T1000 (cell line): Measurements from ENCODE around the gene PER3.
"Not testable (repeated sequence)": the region's sequence is repeated elsewhere in the genome, so short reads cannot be mapped to it uniquely, and the experiment has no call there.

Experiments
- DNase-seq: peaks from one replicate; lab custom pipeline; 2025; ENCODE audit warnings: mixed read lengths; lab: John Stamatoyannopoulos, UW

PER3 gene

GRCh38 chr1:7780976-7781375, 3.1 kb upstream of the PER3 start:
- no peak for DNase-seq

DNA sequence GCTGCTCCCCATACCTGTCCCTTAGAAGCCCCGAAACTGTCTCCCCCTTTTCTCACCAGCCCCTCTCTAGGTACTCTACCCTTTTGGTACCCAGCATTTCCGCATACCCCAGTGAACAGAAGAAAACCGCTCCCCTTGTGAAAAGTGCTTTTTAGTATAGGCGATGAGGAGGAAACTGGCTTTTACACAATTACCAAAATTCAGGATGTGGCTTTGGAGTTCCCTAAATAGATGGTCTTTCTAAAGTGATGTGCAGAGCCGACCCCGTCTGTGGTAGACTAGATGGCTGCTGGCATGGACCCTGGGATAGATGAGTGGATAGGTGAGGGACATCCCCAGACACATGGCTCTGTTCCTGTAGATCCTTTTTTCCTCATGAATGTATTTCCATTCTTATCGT, 2.6 kb upstream of the PER3 start:
- DNase-seq, result no peak

DNA sequence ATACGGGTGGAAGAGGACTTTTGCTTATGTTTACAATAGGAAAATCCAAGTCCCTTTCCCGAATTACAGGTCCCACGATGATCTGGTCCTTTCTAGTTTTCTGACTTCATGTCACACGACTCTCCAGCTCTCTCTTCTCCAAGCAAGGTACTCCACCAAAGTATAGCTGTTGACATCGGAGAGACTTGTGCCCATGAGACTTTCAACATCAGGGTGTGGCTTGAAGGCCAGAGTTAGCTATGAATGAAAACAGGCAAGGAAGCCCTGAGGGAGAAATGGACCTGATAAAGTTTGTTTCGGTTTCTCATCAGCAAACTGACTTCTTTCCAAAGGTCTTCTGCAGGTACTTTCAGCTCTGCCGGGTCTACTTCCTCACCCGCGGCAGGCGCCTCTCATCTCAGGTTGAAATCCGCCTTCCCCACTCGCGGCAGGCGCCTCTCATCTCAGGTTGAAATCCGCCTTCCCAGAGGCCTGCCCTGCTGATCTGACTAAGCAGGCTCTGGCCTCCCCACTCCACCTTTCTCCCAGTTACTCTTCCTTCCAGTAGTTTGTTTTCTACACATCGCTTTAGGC, 2.1 kb upstream of the PER3 start:
- DNase-seq, result no peak

- DNase-seq, result peak; percentile 47
These were observed 846 bp upstream of the PER3 start for GRCh38 chr1:7783178-7783711.

DNA sequence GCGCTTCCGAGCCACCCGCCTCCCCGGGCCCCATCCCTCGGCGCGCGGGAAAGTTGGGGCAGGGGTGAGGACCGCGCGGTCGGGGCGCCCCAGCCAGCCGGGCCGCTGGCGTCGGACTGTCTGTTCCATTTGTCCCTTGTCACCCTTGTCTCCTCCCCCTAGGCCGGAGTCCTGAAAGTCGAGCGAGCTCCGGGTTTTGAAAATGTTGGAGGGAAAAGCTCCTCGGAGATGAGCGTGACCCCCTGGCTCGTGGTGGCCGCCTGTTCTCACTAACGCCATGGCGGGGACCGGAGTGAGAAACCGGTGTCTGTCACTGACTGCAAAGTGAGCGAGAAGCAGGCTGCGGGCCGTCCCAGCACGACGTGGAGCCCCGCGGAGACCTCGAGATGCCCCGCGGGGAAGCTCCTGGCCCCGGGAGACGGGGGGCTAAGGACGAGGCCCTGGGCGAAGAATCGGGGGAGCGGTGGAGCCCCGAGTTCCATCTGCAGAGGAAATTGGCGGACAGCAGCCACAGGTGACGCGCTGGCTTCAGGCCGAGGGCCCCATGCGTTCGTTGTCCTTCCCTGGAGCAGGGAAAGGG, 491 bp downstream of the PER3 start:
- no peak for DNase-seq

DNA sequence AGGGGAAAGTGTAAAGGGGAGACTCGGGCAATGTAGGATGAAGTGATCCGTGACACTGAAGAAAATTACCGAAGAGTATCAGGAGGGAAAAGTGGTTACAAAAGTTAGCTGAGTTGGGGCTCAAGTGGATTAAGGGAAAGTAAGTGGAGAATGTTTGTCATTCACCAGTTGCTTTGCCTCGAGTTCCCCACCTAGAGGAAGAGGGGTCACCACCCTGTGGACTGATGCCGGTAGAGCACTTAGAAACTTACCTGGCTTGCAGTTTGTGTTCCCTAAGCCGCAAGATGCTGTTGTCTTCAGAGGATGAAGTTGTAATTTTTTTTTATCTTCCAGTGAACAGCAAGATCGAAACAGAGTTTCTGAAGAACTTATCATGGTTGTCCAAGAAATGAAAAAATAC, 1.0 kb downstream of the PER3 start:
- DNase-seq, result no peak

DNA sequence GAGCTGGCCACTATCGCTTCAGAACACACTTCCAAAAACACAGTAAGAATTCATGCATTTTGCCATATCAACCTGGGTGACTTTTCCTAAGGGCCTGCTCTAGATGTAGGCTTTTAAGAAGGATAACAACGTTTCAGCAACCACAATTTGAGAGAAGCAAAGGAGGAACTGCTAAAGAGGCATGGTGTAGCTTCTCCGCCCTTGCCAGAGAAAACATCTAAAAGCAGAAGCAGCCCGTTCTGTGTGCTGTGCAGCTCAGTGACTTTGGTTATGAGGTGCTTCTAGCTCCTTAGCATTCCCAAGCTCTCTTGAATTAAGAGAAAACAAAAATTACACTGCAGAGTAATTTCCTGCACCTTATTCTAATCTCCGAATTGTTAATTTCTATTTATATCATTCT, 2.7 kb downstream of the PER3 start:
- no peak for DNase-seq

DNA sequence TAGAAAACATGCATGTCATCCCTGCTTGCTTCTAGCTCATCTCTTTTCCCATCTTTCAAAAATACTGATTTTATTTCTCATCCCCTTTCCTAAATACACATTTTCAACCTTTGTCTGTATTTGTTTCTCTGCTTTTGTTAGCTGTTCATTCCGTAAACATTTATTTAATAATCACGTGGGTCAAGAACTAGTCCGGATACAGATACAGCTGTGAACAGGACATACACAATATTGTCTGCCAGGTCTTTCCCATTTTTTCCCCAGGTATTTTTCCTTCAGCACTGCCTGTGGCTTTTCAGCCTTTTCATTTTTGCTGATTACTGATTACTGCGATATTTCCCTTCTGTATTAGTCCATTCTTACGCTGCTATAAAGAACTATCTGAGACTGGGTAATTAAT, 5.7 kb downstream of the PER3 start:
- no peak for DNase-seq

DNA sequence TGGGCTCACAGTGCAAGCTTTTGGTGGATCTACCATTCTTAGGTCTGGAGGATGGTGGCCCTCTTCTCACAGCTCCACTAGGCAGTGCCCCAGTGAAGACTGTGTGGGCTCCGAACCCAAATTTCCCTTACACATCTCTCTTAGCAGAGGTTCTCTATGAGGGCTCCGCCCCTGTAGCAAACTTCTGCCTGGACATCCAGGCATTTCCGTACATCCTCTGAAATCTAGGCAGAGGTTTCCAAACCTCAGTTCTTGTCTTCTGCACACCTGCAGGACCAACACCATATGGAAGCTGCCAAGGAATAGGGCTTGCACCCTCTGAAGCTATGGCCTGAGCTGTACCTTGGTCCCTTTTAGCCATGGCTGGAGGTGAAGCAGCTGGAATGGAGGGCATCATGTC, 6.9 kb downstream of the PER3 start:
- DNase-seq, result not testable (repeated sequence)

DNA sequence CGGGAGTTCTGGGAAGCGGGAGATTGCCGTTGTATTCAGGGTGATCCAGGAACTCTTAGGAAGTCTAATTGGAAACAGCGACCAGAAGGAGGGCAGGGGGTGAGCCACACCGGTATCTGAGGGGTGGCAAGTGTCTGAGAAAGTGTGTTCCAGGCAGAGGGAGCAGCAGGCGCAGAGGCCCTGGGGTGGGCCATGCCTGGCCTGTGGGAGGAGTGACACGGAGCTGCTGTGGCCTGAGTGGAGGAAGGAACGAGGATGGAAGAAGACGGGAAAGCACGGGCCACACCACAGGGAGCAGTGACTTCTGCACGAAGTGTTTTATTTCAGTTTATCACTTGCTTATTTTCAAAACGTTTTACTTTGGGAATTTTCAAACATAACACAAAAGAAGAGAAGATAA, 11.3 kb downstream of the PER3 start:
- no peak for DNase-seq

DNA sequence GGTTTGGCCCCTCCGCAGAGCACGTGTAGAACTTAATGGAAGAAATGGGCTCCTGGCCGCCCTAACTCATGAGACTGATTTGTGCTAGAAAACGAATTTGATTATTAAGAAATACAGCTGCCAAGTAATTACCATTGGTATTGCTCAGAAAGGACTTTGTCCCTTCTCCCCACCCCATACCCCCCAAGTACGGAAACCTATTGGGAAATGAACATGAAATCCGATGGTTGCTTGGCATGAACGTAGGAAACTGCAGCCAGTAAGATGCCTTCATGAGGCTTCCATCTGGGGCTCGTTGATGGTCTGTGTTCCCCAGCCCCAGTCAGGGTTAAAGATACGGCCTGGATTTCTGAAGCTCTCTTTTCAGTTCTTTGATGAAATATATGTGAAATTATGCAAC, 21.4 kb downstream of the PER3 start:
- DNase-seq, result no peak

DNA sequence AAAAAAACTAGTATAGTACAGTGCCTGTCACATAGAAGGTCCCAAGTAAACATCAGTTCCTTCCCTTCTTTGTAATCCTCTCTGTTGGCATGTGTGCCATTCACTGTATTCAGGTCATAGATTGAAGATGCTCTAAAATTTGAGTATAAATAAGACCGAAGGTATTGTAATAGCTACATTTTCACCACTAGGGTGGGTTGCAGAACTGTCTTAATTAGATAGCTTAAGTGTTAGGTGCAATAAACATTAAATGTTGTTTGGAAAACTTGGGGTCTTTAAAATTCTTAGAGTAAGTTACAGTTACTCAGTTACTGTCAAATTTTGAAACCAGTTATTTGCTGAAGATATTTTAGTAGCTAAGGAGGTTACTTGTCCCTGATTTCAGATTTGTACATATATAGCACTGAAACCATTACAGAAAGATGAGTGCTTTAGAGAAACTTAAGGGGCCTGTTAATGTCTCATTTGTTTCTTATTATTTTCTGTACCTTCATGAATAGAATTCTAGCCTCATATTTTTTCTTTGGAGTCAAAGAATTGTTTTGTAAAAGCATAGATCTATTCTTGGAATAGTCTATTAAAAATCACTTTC, 24.3 kb downstream of the PER3 start:
- DNase-seq, result no peak

- no peak for DNase-seq
These were observed 25.7 kb downstream of the PER3 start for GRCh38 chr1:7809742-7810141.

- peak; percentile 56 for DNase-seq
These were observed 26.3 kb downstream of the PER3 start for GRCh38 chr1:7810395-7810794.

DNA sequence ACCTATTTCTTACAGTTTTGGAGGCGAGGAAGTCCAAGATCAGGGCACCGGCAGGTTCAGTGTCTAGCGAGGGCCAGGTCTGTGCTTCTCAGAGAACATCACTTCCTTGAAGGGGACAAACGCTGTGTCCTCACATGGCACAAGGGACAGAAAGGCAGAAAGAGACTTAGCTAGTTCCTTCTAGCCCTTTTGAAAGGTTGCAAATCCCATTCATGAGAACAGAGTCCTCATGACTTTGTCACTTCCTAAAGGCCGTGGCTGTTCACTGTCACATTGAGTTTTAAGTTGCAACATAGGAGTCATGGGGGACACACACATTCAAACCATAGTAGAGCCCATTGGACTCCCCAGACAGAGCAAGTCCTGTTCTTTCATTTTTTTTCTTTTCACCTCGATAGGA, 27.4 kb downstream of the PER3 start:
- DNase-seq, result no peak

DNA sequence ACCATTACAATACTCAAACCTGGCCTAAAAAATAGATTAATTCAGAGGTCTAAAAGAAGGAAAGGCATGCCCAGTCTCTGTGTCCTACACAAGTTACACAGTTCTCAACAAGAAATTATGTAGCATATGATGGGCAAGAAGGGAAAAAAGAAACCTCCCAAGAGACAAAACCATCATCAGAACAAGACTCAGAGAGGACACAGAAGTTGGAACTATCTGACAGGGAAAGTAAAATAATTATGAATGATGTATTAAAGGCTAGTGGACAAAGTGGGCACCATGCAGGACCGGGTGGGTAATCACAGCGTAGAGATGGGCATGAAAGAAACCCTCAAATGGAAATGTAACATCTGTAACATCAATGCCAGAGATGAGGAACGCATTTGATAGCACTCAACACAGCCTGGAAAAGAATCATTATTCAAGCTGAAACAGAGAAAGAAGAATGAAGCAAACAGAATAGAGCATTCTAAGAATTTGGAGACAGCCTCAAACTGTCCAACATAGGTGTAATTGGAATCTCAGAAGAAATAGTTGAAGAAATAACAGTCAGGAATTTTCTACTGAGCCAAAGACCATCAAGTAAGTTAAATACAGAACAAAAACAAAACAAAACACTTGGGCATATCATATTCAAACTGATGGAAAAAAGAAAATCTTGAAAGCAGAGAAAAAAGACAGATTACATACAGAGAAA, 29.7 kb downstream of the PER3 start:
- no peak for DNase-seq

- no peak for DNase-seq
These were observed 37.2 kb downstream of the PER3 start for GRCh38 chr1:7821282-7821681.

DNA sequence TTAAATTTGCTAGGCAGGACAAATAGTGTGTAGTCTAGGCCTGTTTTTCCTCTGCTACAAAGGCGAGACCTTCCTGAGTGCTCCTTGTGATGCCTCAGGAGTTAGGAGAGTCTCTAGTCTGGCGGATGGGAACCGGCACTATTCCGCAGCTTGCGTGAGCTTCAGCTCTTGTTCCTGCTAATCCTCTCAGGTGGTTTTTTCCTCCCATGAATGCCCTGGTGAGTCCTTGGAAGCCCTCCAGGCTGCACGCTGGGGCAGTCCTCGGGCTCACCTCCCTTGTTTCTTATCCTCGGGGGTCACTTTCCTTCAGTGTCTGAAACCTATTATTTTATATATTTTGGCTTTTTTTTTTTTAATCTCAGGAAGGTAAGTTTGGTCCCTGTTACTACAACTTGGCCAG, 40.6 kb downstream of the PER3 start:
- DNase-seq, result no peak

DNA sequence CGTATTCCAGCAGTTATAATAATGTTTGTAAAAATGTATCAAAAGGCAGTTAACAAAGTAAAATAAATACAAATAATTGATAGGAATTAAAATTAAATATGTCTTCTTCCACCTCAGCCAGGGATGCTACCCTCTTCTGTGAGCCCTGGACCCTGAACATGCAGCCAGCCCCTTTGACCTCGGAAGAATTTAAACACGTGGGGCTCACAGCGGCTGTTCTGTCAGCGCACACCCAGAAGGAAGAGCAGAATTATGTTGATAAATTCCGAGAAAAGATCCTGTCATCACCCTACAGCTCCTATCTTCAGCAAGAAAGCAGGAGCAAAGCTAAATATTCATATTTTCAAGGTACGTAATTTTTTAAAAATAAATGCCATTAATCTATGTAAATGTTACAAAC, 42.3 kb downstream of the PER3 start:
- DNase-seq, result no peak

DNA sequence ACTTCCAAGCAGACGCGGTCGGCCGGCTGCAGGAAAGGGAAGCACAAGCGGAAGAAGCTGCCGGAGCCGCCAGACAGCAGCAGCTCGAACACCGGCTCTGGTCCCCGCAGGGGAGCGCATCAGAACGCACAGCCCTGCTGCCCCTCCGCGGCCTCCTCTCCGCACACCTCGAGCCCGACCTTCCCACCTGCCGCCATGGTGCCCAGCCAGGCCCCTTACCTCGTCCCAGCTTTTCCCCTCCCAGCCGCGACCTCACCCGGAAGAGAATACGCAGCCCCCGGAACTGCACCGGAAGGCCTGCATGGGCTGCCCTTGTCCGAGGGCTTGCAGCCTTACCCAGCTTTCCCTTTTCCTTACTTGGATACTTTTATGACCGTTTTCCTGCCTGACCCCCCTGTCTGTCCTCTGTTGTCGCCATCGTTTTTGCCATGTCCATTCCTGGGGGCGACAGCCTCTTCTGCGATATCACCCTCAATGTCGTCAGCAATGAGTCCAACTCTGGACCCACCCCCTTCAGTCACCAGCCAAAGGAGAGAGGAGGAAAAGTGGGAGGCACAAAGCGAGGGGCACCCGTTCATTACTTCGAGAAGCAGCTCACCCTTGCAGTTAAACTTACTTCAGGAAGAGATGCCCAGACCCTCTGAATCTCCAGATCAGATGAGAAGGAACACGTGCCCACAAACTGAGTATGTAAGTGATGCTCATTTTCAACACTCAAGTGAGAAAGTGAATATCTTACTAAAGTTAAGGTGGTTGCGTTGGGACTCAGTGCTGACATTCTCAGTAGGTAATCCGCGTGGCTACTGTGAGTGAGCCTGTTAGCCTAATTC, 43.2 kb downstream of the PER3 start:
- no peak for DNase-seq

GRCh38 chr1:7831458-7831857, 47.4 kb downstream of the PER3 start:
- no peak for DNase-seq

DNA sequence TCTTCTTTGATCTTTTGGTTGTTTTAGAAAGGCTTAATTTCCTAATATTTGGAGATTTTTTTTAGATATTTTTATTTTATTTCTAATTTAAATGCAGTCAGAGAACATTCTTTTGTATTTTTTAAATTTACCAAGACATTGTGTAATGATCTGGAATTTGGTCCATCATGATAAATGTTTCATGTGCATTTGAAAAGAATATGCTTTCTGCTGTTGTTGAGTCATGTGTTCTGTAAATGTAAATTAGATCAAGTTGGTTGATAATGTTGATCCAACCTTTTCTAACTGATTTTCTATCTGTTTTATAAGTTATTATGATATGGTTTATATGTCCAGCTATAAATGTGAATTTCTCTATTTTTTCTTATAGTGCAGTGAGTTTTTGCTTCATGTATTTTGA, 48.9 kb downstream of the PER3 start:
- DNase-seq, result no peak
